ENCODE results near the gene RXFP1. TPM values are rescaled to one million over a fixed set of nuclear protein-coding genes. Genes with fewer than 3 reads are reported as not detected.

The RXFP1 gene
- total and polyA plus RNA-seq, 2 donors from 2014 or later = 1.4 to 1.7 TPM

DNA sequence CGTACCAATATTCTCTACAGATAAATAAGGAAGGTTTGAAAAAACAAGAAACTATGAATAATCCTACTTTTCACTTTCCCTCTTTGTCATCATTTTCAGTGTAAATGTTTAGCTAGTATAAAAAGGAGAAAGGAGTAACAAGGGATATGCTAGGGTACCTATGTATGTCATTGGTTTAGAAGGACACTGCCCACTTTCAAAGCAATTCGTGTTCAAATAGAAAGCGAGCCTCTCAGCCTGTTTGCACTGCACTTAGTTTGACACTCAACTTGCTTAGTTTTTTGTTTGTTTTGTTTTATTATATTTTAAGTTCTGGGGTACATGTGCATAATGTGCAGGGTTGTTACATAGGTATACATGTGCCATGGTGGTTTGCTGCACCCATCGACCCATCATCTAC is 21.6 kb upstream of the RXFP1 start:
- no peak for DNase-seq
- Histone ChIP-seq H3K27me3 (ENCODE audit: control insufficient read depth, insufficient read depth, low read length) (no peaks in the 10 kb centered on the region), H3K4me3 (ENCODE audit: low read length in 3 of 3) (no peak overlapping the region), H3K9ac (ENCODE audit: low read length in 3 of 3) (no peak overlapping the region), H3K36me3 (ENCODE audit: control insufficient read depth in 2 of 3, insufficient read depth in 3 of 3, low read length in 3 of 3) (no peaks in the 10 kb centered on the region), H3K4me1 (ENCODE audit: control insufficient read depth in 2 of 3, insufficient read depth in 2 of 3, low read depth in 1 of 3, low read length in 3 of 3) (no peaks in the 10 kb centered on the region), H3K27ac (ENCODE audit: low read depth in 2 of 2, low read length in 2 of 2) (no peak overlapping the region), H3K9me3 (ENCODE audit: control insufficient read depth in 2 of 3, insufficient read depth in 1 of 3, low read length in 3 of 3) (no peaks in the 10 kb centered on the region)
- intact Hi-C loops (cut with DNase I) = no loop called here
- TF ChIP-seq, protein P1, sequence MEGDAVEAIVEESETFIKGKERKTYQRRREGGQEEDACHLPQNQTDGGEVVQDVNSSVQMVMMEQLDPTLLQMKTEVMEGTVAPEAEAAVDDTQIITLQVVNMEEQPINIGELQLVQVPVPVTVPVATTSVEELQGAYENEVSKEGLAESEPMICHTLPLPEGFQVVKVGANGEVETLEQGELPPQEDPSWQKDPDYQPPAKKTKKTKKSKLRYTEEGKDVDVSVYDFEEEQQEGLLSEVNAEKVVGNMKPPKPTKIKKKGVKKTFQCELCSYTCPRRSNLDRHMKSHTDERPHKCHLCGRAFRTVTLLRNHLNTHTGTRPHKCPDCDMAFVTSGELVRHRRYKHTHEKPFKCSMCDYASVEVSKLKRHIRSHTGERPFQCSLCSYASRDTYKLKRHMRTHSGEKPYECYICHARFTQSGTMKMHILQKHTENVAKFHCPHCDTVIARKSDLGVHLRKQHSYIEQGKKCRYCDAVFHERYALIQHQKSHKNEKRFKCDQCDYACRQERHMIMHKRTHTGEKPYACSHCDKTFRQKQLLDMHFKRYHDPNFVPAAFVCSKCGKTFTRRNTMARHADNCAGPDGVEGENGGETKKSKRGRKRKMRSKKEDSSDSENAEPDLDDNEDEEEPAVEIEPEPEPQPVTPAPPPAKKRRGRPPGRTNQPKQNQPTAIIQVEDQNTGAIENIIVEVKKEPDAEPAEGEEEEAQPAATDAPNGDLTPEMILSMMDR (IDR thresholded peaks at IDR 0.05; ENCODE audit: borderline replicate concordance, extremely low read depth, insufficient read depth) = no peak
- FAIRE-seq = no peak

DNA sequence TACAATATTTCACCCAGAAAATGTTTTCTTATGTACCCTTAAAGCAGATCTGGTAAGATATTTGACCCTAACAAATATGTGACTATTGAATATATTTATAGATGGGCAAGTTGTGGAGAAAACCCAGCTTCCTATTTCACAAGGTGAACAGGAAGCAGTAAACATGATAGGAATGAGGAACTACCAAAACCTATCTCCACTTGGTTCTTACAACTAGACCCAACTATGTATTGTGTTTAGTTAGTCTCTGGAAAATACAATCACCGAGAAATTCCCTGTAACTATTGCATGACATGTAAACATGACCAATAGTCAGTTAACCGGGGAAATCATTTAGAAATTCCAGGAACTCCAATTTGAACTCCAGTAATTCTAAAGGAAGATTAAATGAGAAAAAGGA is 8.4 kb upstream of the RXFP1 start:
- no peaks in the 10 kb centered on the region for H3K36me3 ChIP-seq (ENCODE audit: control insufficient read depth in 2 of 3, insufficient read depth in 3 of 3, low read length in 3 of 3)
- no peak overlapping the region for H3K4me3 ChIP-seq (ENCODE audit: low read length in 3 of 3)
- FAIRE-seq (no peak), DNase-seq (no peak)
- intact Hi-C loops (cut with DNase I) = no loop called here
- no peaks in the 10 kb centered on the region for H3K9me3 ChIP-seq (ENCODE audit: control insufficient read depth in 2 of 3, insufficient read depth in 1 of 3, low read length in 3 of 3)
- no peaks in the 10 kb centered on the region for H3K4me1 ChIP-seq (ENCODE audit: control insufficient read depth in 2 of 3, insufficient read depth in 2 of 3, low read depth in 1 of 3, low read length in 3 of 3)
- H3K27me3 ChIP-seq (ENCODE audit: control insufficient read depth, insufficient read depth, low read length) = no peaks in the 10 kb centered on the region
- no peak overlapping the region for H3K9ac ChIP-seq (ENCODE audit: low read length in 3 of 3)
- H3K27ac ChIP-seq (ENCODE audit: low read depth in 2 of 2, low read length in 2 of 2) = no peak overlapping the region
- TF ChIP-seq, protein P1 (IDR thresholded peaks at IDR 0.05; ENCODE audit: borderline replicate concordance, extremely low read depth, insufficient read depth) = no peak

DNA sequence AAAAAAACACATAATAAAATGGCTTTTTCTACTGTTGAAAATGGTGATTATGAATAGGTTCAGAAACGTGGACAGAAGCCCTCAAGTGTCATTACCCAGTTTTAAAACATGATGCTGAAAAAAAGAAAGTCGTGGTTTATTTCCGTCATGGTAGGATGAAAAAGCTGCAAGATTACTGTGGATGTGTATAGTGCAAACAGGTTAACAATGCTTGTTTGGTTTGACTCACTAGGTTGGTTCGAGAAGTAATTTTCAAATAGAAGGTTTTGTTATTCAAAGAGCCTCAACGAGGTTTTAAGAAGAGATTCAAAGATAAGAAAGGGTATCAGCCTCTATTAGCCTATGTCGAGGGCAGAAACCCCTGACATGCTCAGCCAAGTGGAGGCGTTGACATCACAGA is 2.5 kb upstream of the RXFP1 start:
- FAIRE-seq = no peak
- intact Hi-C loops (cut with DNase I) = no loop called here
- H3K27ac ChIP-seq (ENCODE audit: low read depth in 2 of 2, low read length in 2 of 2) = no peak overlapping the region

More for the DNA sequence above, 2.5 kb upstream of the RXFP1 start:
- DNase-seq = no peak
- Histone ChIP-seq H3K9me3 (ENCODE audit: control insufficient read depth in 2 of 3, insufficient read depth in 1 of 3, low read length in 3 of 3) (no peaks in the 10 kb centered on the region), H3K4me3 (ENCODE audit: low read length in 3 of 3) (no peak overlapping the region), H3K4me1 (ENCODE audit: control insufficient read depth in 2 of 3, insufficient read depth in 2 of 3, low read depth in 1 of 3, low read length in 3 of 3) (no peaks in the 10 kb centered on the region), H3K27me3 (ENCODE audit: control insufficient read depth, insufficient read depth, low read length) (no peaks in the 10 kb centered on the region), H3K36me3 (ENCODE audit: control insufficient read depth in 2 of 3, insufficient read depth in 3 of 3, low read length in 3 of 3) (no peaks in the 10 kb centered on the region), H3K9ac (ENCODE audit: low read length in 3 of 3) (no peak overlapping the region)
- TF ChIP-seq, protein P1 (IDR thresholded peaks at IDR 0.05; ENCODE audit: borderline replicate concordance, extremely low read depth, insufficient read depth) = no peak

Measured in kidney (tissue), 14 donors.